Measurements from ENCODE around the gene CCL27. TPM values are rescaled to one million over a fixed set of nuclear protein-coding genes. Genes with fewer than 3 reads are reported as not detected.
A peak's percentile ranks its signal among the peaks of the same experiment; 100 is the strongest.

The CCL27 gene
- total RNA-seq: 1 to 10 TPM; 1.4 to 3.7 TPM

- H3K27ac Mint-ChIP-seq: no peak within 1 kb of the TSS
- no peaks in the 10 kb centered on the region for H3K36me3 Mint-ChIP-seq (ENCODE audit: insufficient read depth in 2 of 2)
- peaks cover 46% of the 10 kb centered on the region for H3K4me1 Mint-ChIP-seq (ENCODE audit: low read depth)
- no peak for DNase-seq
- no peaks in the 10 kb centered on the region for H3K9me3 Mint-ChIP-seq
- ATAC-seq (replicated peaks in 1 of 2): no peak
- H3K27me3 Mint-ChIP-seq (ENCODE audit: low read depth): no peaks in the 10 kb centered on the region
- H3K4me3 Mint-ChIP-seq: peak within 1 kb of the TSS in 1 of 2 donors; percentile 19
These were observed at the start of gene CCL27 for GRCh38 chr9:34662526-34663302. CCL27 (minus strand) TSS chr9:34662657; CDS start chr9:34662633, 24 bp downstream.

- Mint-ChIP-seq H3K36me3 (ENCODE audit: insufficient read depth in 2 of 2) (no peaks in the 10 kb centered on the region), H3K9me3 (no peaks in the 10 kb centered on the region), H3K27me3 (ENCODE audit: low read depth) (peaks cover 19% of the 10 kb centered on the region), H3K27ac (no peak overlapping the region), H3K4me3 (no peak overlapping the region), H3K4me1 (ENCODE audit: low read depth) (no peaks in the 10 kb centered on the region)
- no peak for DNase-seq
- ATAC-seq (replicated peaks in 1 of 2): no peak
These were observed 49.7 kb upstream of the CCL27 start for GRCh38 chr9:34712140-34712539.

GRCh38 chr9:34710023-34710422 lies 47.6 kb upstream of the CCL27 start, which contains the start of gene CCL21:
CCL21 (minus strand) TSS chr9:34710136; CDS start chr9:34710066, 70 bp downstream.
- no peaks in the 10 kb centered on the region for H3K4me1 Mint-ChIP-seq (ENCODE audit: low read depth)

GRCh38 chr9:34709196-34709978 lies 46.9 kb upstream of the CCL27 start:
- H3K9me3 Mint-ChIP-seq: no peaks in the 10 kb centered on the region
- H3K27ac Mint-ChIP-seq: no peak overlapping the region
- no peak overlapping the region for H3K4me3 Mint-ChIP-seq
- H3K27me3 Mint-ChIP-seq (ENCODE audit: low read depth): peaks cover 19% of the 10 kb centered on the region
- ATAC-seq (replicated peaks in 1 of 2): no peak
- no peaks in the 10 kb centered on the region for H3K36me3 Mint-ChIP-seq (ENCODE audit: insufficient read depth in 2 of 2)
- no peak for DNase-seq
- H3K4me1 Mint-ChIP-seq (ENCODE audit: low read depth): no peaks in the 10 kb centered on the region

More at GRCh38 chr9:34710023-34710422, 47.6 kb upstream of the CCL27 start, which contains the start of gene CCL21:
- ATAC-seq (replicated peaks in 1 of 2): no peak
- Mint-ChIP-seq H3K27me3 (ENCODE audit: low read depth) (peaks cover 19% of the 10 kb centered on the region), H3K27ac (no peak within 1 kb of the TSS), H3K36me3 (ENCODE audit: insufficient read depth in 2 of 2) (no peaks in the 10 kb centered on the region), H3K4me3 (no peak within 1 kb of the TSS), H3K9me3 (no peaks in the 10 kb centered on the region)
- no peak for DNase-seq

- no peak for ATAC-seq (replicated peaks in 1 of 2)
- no peaks in the 10 kb centered on the region for H3K36me3 Mint-ChIP-seq (ENCODE audit: insufficient read depth in 2 of 2)
- H3K4me3 Mint-ChIP-seq: no peak overlapping the region
- peaks cover 6% of the 10 kb centered on the region for H3K27me3 Mint-ChIP-seq (ENCODE audit: low read depth)
- H3K4me1 Mint-ChIP-seq (ENCODE audit: low read depth): peaks cover 2% of the 10 kb centered on the region
- no peak for DNase-seq
- no peak overlapping the region for H3K27ac Mint-ChIP-seq
- no peaks in the 10 kb centered on the region for H3K9me3 Mint-ChIP-seq
These were observed 44.7 kb upstream of the CCL27 start for GRCh38 chr9:34707130-34707529.

GRCh38 chr9:34701769-34702736 lies 39.6 kb upstream of the CCL27 start:
- no peak overlapping the region for H3K27ac Mint-ChIP-seq
- H3K9me3 Mint-ChIP-seq: no peaks in the 10 kb centered on the region
- H3K27me3 Mint-ChIP-seq (ENCODE audit: low read depth): peaks cover 14% of the 10 kb centered on the region
- H3K36me3 Mint-ChIP-seq (ENCODE audit: insufficient read depth in 2 of 2): no peaks in the 10 kb centered on the region
- peaks cover 6% of the 10 kb centered on the region for H3K4me1 Mint-ChIP-seq (ENCODE audit: low read depth)
- peak overlapping the region; percentile 76 to 77 for H3K4me3 Mint-ChIP-seq
- peak; percentile 74 to 80 for ATAC-seq (replicated peaks in 1 of 2)
- DNase-seq: peak; percentile 84 to 85

- peaks cover 14% of the 10 kb centered on the region for H3K27me3 Mint-ChIP-seq (ENCODE audit: low read depth)
- peaks cover 6% of the 10 kb centered on the region for H3K4me1 Mint-ChIP-seq (ENCODE audit: low read depth)
- ATAC-seq (replicated peaks in 1 of 2): peak; percentile 91
- peak; percentile 82 to 87 for DNase-seq
- H3K4me3 Mint-ChIP-seq: peak overlapping the region; percentile 76 to 77
- H3K36me3 Mint-ChIP-seq (ENCODE audit: insufficient read depth in 2 of 2): no peaks in the 10 kb centered on the region
- H3K27ac Mint-ChIP-seq: no peak overlapping the region
- no peaks in the 10 kb centered on the region for H3K9me3 Mint-ChIP-seq
These were observed 38.7 kb upstream of the CCL27 start for GRCh38 chr9:34701023-34701768.

GRCh38 chr9:34694811-34695210 lies 32.4 kb upstream of the CCL27 start:
- Mint-ChIP-seq H3K9me3 (no peaks in the 10 kb centered on the region), H3K27me3 (ENCODE audit: low read depth) (peaks cover 15% of the 10 kb centered on the region), H3K36me3 (ENCODE audit: insufficient read depth in 2 of 2) (no peaks in the 10 kb centered on the region), H3K27ac (no peak overlapping the region), H3K4me3 (no peak overlapping the region), H3K4me1 (ENCODE audit: low read depth) (no peaks in the 10 kb centered on the region)
- no peak for DNase-seq
- ATAC-seq (replicated peaks in 1 of 2): no peak

- Mint-ChIP-seq H3K27me3 (ENCODE audit: low read depth) (peaks cover 11% of the 10 kb centered on the region), H3K36me3 (ENCODE audit: insufficient read depth in 2 of 2) (no peaks in the 10 kb centered on the region), H3K4me3 (no peak overlapping the region), H3K4me1 (ENCODE audit: low read depth) (no peaks in the 10 kb centered on the region), H3K27ac (no peak overlapping the region), H3K9me3 (no peaks in the 10 kb centered on the region)
- DNase-seq (no peak), ATAC-seq (replicated peaks in 1 of 2) (no peak)
These were observed 31.1 kb upstream of the CCL27 start for GRCh38 chr9:34693560-34693959.

GRCh38 chr9:34691936-34692315 lies 29.5 kb upstream of the CCL27 start:
- Mint-ChIP-seq H3K4me1 (ENCODE audit: low read depth) (no peaks in the 10 kb centered on the region), H3K27me3 (ENCODE audit: low read depth) (peaks cover 11% of the 10 kb centered on the region), H3K36me3 (ENCODE audit: insufficient read depth in 2 of 2) (no peaks in the 10 kb centered on the region), H3K9me3 (no peaks in the 10 kb centered on the region), H3K27ac (no peak overlapping the region), H3K4me3 (no peak overlapping the region)
- DNase-seq: no peak
- ATAC-seq (replicated peaks in 1 of 2): no peak

- ATAC-seq (replicated peaks in 1 of 2) (no peak), DNase-seq (no peak)
- Mint-ChIP-seq H3K9me3 (no peaks in the 10 kb centered on the region), H3K36me3 (ENCODE audit: insufficient read depth in 2 of 2) (no peaks in the 10 kb centered on the region), H3K4me1 (ENCODE audit: low read depth) (no peaks in the 10 kb centered on the region), H3K27ac (no peak within 1 kb of the TSS), H3K27me3 (ENCODE audit: low read depth) (peaks cover 11% of the 10 kb centered on the region), H3K4me3 (no peak within 1 kb of the TSS)
These were observed 28.8 kb upstream of the CCL27 start, which contains the start of gene CCL19 for GRCh38 chr9:34690983-34691935. CCL19 (minus strand) TSS chr9:34691276; CDS start chr9:34691139, 137 bp downstream.
